Lower leg skin (tissue), 3 donors: ENCODE measurements around the gene IL12A.

ENCODE experiments used
- POLR2A ChIP-seq, 2 donors: fragments of 450-650 bp; IDR thresholded peaks; one replicate each; pipeline ENCODE4 v1.6.1; 2016 to 2017; ENCODE audit warnings: antibody characterized with exemption in 2 of 2, mild to moderate bottlenecking in 1 of 2, moderate library complexity in 1 of 2
- TF ChIP-seq, protein P1 (sequence below), 3 donors: fragments of 450-650 bp; IDR thresholded peaks; one replicate each; pipeline ENCODE4 v1.5.1; 2016; ENCODE audit warnings: antibody characterized with exemption in 3 of 3, mild to moderate bottlenecking in 3 of 3, moderate library complexity in 2 of 3

DNA sequence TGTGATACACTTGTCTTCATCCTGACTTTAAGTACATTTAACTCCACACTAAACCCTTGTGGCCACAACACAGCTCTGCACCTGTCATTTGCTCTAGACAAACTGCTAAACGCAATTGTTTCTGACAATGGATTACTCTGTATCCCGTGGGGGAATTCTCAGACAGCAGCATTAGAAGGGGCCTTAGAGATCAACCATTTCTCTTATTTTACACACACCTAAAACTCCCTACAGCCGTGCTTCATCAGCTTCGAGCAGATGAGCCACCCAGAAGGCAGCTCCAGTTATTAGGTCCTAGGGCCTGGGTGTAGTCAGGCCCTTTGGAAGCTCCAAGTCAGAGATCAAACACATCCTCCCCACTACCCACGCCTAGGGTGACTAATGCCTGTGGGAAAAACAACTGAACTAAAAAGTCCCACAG lies 1.3 kb upstream of the IL12A start:
- TF ChIP-seq, protein P1, sequence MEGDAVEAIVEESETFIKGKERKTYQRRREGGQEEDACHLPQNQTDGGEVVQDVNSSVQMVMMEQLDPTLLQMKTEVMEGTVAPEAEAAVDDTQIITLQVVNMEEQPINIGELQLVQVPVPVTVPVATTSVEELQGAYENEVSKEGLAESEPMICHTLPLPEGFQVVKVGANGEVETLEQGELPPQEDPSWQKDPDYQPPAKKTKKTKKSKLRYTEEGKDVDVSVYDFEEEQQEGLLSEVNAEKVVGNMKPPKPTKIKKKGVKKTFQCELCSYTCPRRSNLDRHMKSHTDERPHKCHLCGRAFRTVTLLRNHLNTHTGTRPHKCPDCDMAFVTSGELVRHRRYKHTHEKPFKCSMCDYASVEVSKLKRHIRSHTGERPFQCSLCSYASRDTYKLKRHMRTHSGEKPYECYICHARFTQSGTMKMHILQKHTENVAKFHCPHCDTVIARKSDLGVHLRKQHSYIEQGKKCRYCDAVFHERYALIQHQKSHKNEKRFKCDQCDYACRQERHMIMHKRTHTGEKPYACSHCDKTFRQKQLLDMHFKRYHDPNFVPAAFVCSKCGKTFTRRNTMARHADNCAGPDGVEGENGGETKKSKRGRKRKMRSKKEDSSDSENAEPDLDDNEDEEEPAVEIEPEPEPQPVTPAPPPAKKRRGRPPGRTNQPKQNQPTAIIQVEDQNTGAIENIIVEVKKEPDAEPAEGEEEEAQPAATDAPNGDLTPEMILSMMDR (IDR thresholded peaks at IDR 0.05) = no peak
- TF ChIP-seq POLR2A (IDR thresholded peaks at IDR 0.05) = no peak
